Ovary (tissue), 9 donors: ENCODE results near the gene ANKFN1. TPM values are rescaled to one million over a fixed set of nuclear protein-coding genes. Genes with fewer than 3 reads are reported as not detected.

Experiments used
- DNase-seq, 5 donors: peaks; one replicate each; pipeline ENCODE4 v3.0.0-alpha.2; 2019 to 2020
- H3K27ac ChIP-seq, 2 donors: fragments of 200-600 bp; one replicate each; pipeline versions ENCODE4 v1.5.1 to v1.8.0; 2019 to 2022
- H3K27me3 ChIP-seq: fragments of 200-600 bp; one replicate; pipeline ENCODE4 v1.8.0; 2022
- H3K36me3 ChIP-seq: fragments of 200-600 bp; sonication (generic); one replicate; pipeline ENCODE4 v1.5.1; 2019
- H3K4me1 ChIP-seq: one replicate; pipeline ENCODE4 v1.8.1; 2013; ENCODE audit warnings: mild to moderate bottlenecking, moderate library complexity; ENCODE audit not compliant: insufficient read depth
- H3K4me3 ChIP-seq: fragments of 200-600 bp; sonication (generic); one replicate; pipeline ENCODE4 v1.5.1; 2017
- H3K9me3 ChIP-seq, 2 donors: fragments of 200-600 bp in 1 of 2; sonication (generic) in 1 of 2; one replicate each; pipeline versions ENCODE4 v1.5.1 to v1.8.1; 2013 to 2019; ENCODE audit warnings: mild to moderate bottlenecking in 1 of 2, moderate library complexity in 1 of 2
- EP300 ChIP-seq: sonication (generic); formaldehyde crosslinking; IDR thresholded peaks from one replicate; pipeline ENCODE4 v1.6.1; 2017; ENCODE audit warnings: antibody characterized with exemption
- POLR2A ChIP-seq: fragments of 450-650 bp; IDR thresholded peaks from one replicate; pipeline ENCODE4 v1.6.1; 2017; ENCODE audit warnings: antibody characterized with exemption, mild to moderate bottlenecking, moderate library complexity
- WGBS, 3 donors: extraction: QIAGEN DNeasy Blood & Tissue Kit in 1 of 3; methylation state at CpG; one replicate each; pipeline versions ENCODE4 v1.1.5 to v1.1.7; 2013 to 2017; 5-methylcytosine and 5-hydroxymethylcytosine counted together
- intact Hi-C, 4 donors: fragments of 100-400 bp; cut with DNase I; formaldehyde crosslinking; loops; one replicate each; pipeline versions ENCODE4 v1.11.0 to v1.15.1; 2022 to 2023
- polyA plus RNA-seq, 2 donors: library from polyadenylated mRNA; stranded (reverse); fragments of 200-250 nt in 1 of 2; fragments of 350-450 nt in 1 of 2; fragmentation: Illumina TruSeq in 1 of 2; extraction: RNeasy Lipid Tissue Mini Kit (QIAGEN cat#74804) in 1 of 2; gene quantifications; one replicate each; pipeline ENCODE4 v1.2.3, GENCODE V29; 2013 to 2014
- total RNA-seq, 7 donors: library from RNA; depleted of rRNA in 2 of 7; stranded (reverse); fragments of >200 nt in 2 of 7; fragmentation: NEBNext Ultra II Directional in 3 of 7; extraction: Animal tissue kit (Norgen Biotek cat#: 25700) in 3 of 7; gene quantifications; one replicate each; pipeline versions ENCODE4 v1.1.0 to v1.2.4, GENCODE V29; 2016 to 2023
- TF ChIP-seq, protein P1 (sequence below), 3 donors: fragments of 450-650 bp in 2 of 3; fragments of 200-600 bp in 1 of 3; IDR thresholded peaks; one replicate each; pipeline versions ENCODE4 v1.5.1 to v1.8.0; 2016 to 2022; ENCODE audit warnings: antibody characterized with exemption in 3 of 3, mild to moderate bottlenecking in 1 of 3
- donor health status: DM: no; HTN: no; CAD: no; lungs with moderate emphysema.
- donor health status: DM: no; HTN: no; CAD: no.
- donor health status: Bipolar disorder and iron deficiency.
- donor health status: DM: yes; HTN: yes; CAD: no.
- donor health status: DM: no; HTN: no; CAD: no.
- donor health status: DM: yes; HTN: yes; CAD: no.

ANKFN1 gene
- total and polyA plus RNA-seq, 9 donors, result 0.02 to 4.4 (median 0.54) TPM; not detected in 3

DNA sequence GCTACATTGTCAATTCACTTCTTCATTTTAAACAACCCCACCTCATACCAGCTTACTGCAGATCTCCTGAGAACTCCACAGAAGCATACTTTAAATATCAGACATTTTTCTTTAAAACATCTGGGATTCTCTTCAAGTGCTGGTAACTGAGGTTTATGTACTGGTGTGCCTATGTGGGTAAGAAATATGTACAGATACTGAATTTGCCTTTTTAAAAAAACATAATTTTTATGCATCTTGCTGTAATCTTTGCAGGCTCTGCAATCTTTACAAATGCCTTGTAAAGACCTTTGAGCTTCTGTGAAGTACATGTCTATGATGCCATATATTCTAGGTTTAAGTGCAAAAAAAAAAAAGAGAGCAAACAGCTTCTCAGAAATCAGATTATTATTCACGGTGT, 312.6 kb downstream of the ANKFN1 start:
- 87 to 98% (median 95%) methylated on average over 1 of the region's 1 CpG for WGBS, 3 donors
- H3K4me3 ChIP-seq, result no peak overlapping the region
- no peaks in the 10 kb centered on the region for H3K4me1 ChIP-seq
- H3K27ac ChIP-seq, result no peak overlapping the region
- H3K9me3 ChIP-seq, result no peaks in the 10 kb centered on the region
- no peak for TF ChIP-seq EP300
- TF ChIP-seq POLR2A, result no peak
- TF ChIP-seq, protein P1, sequence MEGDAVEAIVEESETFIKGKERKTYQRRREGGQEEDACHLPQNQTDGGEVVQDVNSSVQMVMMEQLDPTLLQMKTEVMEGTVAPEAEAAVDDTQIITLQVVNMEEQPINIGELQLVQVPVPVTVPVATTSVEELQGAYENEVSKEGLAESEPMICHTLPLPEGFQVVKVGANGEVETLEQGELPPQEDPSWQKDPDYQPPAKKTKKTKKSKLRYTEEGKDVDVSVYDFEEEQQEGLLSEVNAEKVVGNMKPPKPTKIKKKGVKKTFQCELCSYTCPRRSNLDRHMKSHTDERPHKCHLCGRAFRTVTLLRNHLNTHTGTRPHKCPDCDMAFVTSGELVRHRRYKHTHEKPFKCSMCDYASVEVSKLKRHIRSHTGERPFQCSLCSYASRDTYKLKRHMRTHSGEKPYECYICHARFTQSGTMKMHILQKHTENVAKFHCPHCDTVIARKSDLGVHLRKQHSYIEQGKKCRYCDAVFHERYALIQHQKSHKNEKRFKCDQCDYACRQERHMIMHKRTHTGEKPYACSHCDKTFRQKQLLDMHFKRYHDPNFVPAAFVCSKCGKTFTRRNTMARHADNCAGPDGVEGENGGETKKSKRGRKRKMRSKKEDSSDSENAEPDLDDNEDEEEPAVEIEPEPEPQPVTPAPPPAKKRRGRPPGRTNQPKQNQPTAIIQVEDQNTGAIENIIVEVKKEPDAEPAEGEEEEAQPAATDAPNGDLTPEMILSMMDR (IDR thresholded peaks at IDR 0.05), result no peak
- H3K27me3 ChIP-seq, result no peaks in the 10 kb centered on the region
- DNase-seq, result no peak
- intact Hi-C loops, result no loop called here
- no peaks in the 10 kb centered on the region for H3K36me3 ChIP-seq

DNA sequence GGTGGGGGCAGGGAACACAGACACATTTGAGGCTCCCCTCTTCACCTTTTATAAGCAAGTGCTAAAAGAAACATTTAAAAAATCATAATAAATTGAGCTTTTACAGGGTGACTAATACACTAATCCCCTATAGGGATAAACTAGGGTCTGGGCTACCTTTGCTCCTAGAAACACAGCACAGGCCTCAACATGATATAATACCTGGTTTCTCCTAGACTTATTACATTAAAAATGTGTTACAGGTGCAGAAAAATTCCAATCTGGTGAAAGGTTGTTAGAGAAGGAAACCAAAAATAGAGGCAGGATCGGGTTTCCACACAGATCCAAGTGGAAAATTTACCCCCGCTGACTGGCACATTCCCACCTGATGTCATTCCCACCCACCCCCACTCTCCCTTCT, 315.6 kb downstream of the ANKFN1 start:
- Histone ChIP-seq H3K9me3 (no peaks in the 10 kb centered on the region), H3K36me3 (no peaks in the 10 kb centered on the region), H3K4me1 (no peaks in the 10 kb centered on the region), H3K27ac (no peak overlapping the region), H3K27me3 (no peaks in the 10 kb centered on the region), H3K4me3 (no peak overlapping the region)
- no peak for DNase-seq
- TF ChIP-seq, protein P1 (IDR thresholded peaks at IDR 0.05), result no peak
- TF ChIP-seq POLR2A (no peak), EP300 (no peak)
- intact Hi-C loops, result no loop called here
- WGBS, 3 donors, result 65 to 71% (median 68%) methylated on average over 2 of the region's 2 CpGs

DNA sequence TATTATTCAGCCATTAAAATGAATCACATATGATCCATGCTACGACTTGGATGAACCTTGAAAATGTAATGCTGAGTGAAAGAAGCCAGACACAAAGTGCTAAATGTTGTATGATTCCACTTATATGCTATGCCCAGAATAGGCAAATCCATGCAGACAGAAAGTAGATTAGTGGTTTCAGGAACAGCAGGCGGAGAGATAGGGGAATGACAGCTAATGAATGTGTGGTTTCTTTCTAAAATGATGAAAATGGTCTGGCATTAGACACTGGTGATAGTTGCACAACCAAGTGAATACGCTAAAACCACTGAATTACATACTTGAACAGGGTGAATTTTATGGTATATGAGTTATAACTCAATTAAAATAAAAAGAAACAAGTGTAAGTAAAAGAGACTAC, 318.4 kb downstream of the ANKFN1 start:
- Histone ChIP-seq H3K27me3 (no peaks in the 10 kb centered on the region), H3K9me3 (no peaks in the 10 kb centered on the region), H3K27ac (no peak overlapping the region), H3K4me1 (no peaks in the 10 kb centered on the region), H3K4me3 (no peak overlapping the region), H3K36me3 (no peaks in the 10 kb centered on the region)
- no peak for TF ChIP-seq EP300
- TF ChIP-seq POLR2A, result no peak
- TF ChIP-seq, protein P1 (IDR thresholded peaks at IDR 0.05), result no peak
- intact Hi-C loops, result no loop called here
- WGBS, 3 donors, result 75 to 89% (median 81%) methylated on average over 3 of the region's 3 CpGs
- no peak for DNase-seq

DNA sequence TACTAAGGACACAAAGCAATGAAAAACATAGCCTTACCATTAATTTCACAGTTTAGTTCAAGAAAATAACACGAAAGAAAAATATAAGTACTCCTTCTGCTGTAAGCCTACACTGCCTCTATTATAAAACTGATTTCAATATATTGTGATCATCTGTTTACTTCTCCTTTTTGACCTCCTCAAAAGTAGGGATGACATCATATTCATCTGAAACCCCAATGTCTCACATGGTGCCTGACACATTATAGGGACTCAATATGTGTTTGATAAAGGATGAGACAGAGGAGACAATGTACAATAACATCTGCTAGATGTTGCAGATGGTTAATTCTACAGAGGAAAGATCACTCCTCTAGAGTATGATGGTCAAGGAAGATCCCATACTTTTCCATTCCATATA, 321.8 kb downstream of the ANKFN1 start:
- TF ChIP-seq, protein P1 (IDR thresholded peaks at IDR 0.05), result no peak
- no peak for TF ChIP-seq POLR2A
- H3K4me3 ChIP-seq, result no peak overlapping the region
- no peak for DNase-seq
- no peaks in the 10 kb centered on the region for H3K27me3 ChIP-seq
- no peaks in the 10 kb centered on the region for H3K9me3 ChIP-seq
- H3K36me3 ChIP-seq, result no peaks in the 10 kb centered on the region
- H3K27ac ChIP-seq, result no peak overlapping the region
- 73 to 81% (median 76%) methylated on average over 1 of the region's 1 CpG for WGBS, 3 donors
- H3K4me1 ChIP-seq, result no peaks in the 10 kb centered on the region
- intact Hi-C loops, result no loop called here
